GM18526 (cell line): ENCODE measurements around the gene SLC26A4.

Source experiments
- POLR2A ChIP-seq: IDR thresholded peaks from 3 replicates; pipeline ENCODE4 v1.6.1; 2011; ENCODE audit not compliant: insufficient read length; ENCODE audit errors: extremely low read depth

The SLC26A4 gene

GRCh38 chr7:107703219-107703618, 42.6 kb downstream of the SLC26A4 start:
- TF ChIP-seq POLR2A: no peak

- no peak for TF ChIP-seq POLR2A
These were observed 43.2 kb downstream of the SLC26A4 start for GRCh38 chr7:107703872-107704271.

- no peak for TF ChIP-seq POLR2A
These were observed 48.3 kb downstream of the SLC26A4 start for GRCh38 chr7:107708956-107709355.

GRCh38 chr7:107711301-107711700, 50.7 kb downstream of the SLC26A4 start:
- no peak for TF ChIP-seq POLR2A

GRCh38 chr7:107712025-107712424, 51.4 kb downstream of the SLC26A4 start:
- TF ChIP-seq POLR2A: no peak

GRCh38 chr7:107712896-107713295, 52.3 kb downstream of the SLC26A4 start:
- no peak for TF ChIP-seq POLR2A

GRCh38 chr7:107715531-107715930, 54.9 kb downstream of the SLC26A4 start:
- TF ChIP-seq POLR2A: no peak

- no peak for TF ChIP-seq POLR2A
These were observed 58.0 kb downstream of the SLC26A4 start for GRCh38 chr7:107718456-107719193.

GRCh38 chr7:107721286-107721685, 60.7 kb downstream of the SLC26A4 start:
- TF ChIP-seq POLR2A: no peak

- no peak for TF ChIP-seq POLR2A
These were observed 62.6 kb downstream of the SLC26A4 start for GRCh38 chr7:107723255-107723654.

GRCh38 chr7:107725138-107725740, 64.6 kb downstream of the SLC26A4 start:
- no peak for TF ChIP-seq POLR2A

- TF ChIP-seq POLR2A: no peak
These were observed 65.9 kb downstream of the SLC26A4 start for GRCh38 chr7:107726356-107727130.

- no peak for TF ChIP-seq POLR2A
These were observed 67.6 kb downstream of the SLC26A4 start for GRCh38 chr7:107728276-107728675.

GRCh38 chr7:107742678-107743566, 82.3 kb downstream of the SLC26A4 start:
- no peak for TF ChIP-seq POLR2A
